Hepatocyte (in vitro differentiated cells): ENCODE data around the gene SIX1.

Experiments
- CTCF ChIP-seq: fragments of 200-600 bp; sonication (generic); IDR thresholded peaks from 2 replicates; pipeline ENCODE4 v1.5.1; 2016; ENCODE audit warnings: antibody characterized with exemption, mild to moderate bottlenecking; ENCODE audit not compliant: poor library complexity
- EZH2 ChIP-seq: fragments of 200-600 bp; sonication (generic); IDR thresholded peaks from 2 replicates; pipeline ENCODE4 v1.6.1; 2016; ENCODE audit warnings: antibody characterized with exemption, mild to moderate bottlenecking, borderline replicate concordance
- EZH2phosphoT487 ChIP-seq: fragments of 200-600 bp; sonication (generic); IDR thresholded peaks from one replicate; pipeline ENCODE4 v1.6.1; 2018; ENCODE audit warnings: antibody characterized with exemption, mild to moderate bottlenecking, low read depth, moderate library complexity; ENCODE audit not compliant: unreplicated experiment, severe bottlenecking

- TF ChIP-seq CTCF, result no peak
- TF ChIP-seq EZH2, result no peak
- TF ChIP-seq EZH2phosphoT487, result no peak
These were observed 31.0 kb downstream of the SIX1 start for GRCh38 chr14:60618241-60618640.
